MM.1S (cell line): Measurements from ENCODE around the gene MAPK10.

ENCODE experiments used
- DNase-seq: peaks from one replicate; pipeline ENCODE4 v3.0.0-alpha.2; 2015
- H2AFZ ChIP-seq: fragments of 300-600 bp; sonication (generic); 2 replicates; pipeline ENCODE4 v1.6.0; 2016; ENCODE audit warnings: antibody characterized with exemption, low read length
- H3F3A ChIP-seq: fragments of 300-600 bp; sonication (generic); 2 replicates; pipeline ENCODE4 v1.6.1; 2016; ENCODE audit warnings: mild to moderate bottlenecking, antibody characterized with exemption, low read length, moderate library complexity, mixed read lengths; ENCODE audit not compliant: insufficient read depth
- H3K27ac ChIP-seq: fragments of 300-600 bp; sonication (generic); 2 replicates; pipeline ENCODE4 v1.5.1; 2016; ENCODE audit warnings: mild to moderate bottlenecking, low read length
- H3K27me3 ChIP-seq: fragments of 300-600 bp; sonication (generic); replicated peaks from 2 replicates; pipeline ENCODE4 v1.6.0; 2016; ENCODE audit warnings: low read length; ENCODE audit not compliant: insufficient read depth
- H3K36me3 ChIP-seq: fragments of 300-600 bp; sonication (generic); replicated peaks from 2 replicates; pipeline ENCODE4 v1.6.1; 2016; ENCODE audit warnings: mild to moderate bottlenecking, low read length, mixed read lengths; ENCODE audit not compliant: insufficient read depth
- H3K4me1 ChIP-seq: fragments of 300-600 bp; sonication (generic); 2 replicates; pipeline ENCODE4 v1.6.1; 2016; ENCODE audit warnings: low read length, mixed read lengths
- H3K4me2 ChIP-seq: fragments of 300-600 bp; sonication (generic); 2 replicates; pipeline ENCODE4 v1.6.0; 2016; ENCODE audit warnings: low read depth, low read length
- H3K4me3 ChIP-seq: fragments of 300-600 bp; sonication (generic); 2 replicates; pipeline ENCODE4 v1.5.1; 2016; ENCODE audit warnings: low read length, mixed read lengths
- H3K79me2 ChIP-seq: fragments of 300-600 bp; sonication (generic); 2 replicates; pipeline ENCODE4 v1.6.1; 2016; ENCODE audit warnings: mixed run types, low read length, mixed read lengths
- H3K9ac ChIP-seq: fragments of 300-600 bp; sonication (generic); 2 replicates; pipeline ENCODE4 v1.6.1; 2016; ENCODE audit warnings: low read length, mixed read lengths
- H3K9me2 ChIP-seq: fragments of 300-600 bp; sonication (generic); replicated peaks from 2 replicates; pipeline ENCODE4 v1.6.1; 2016; ENCODE audit warnings: mild to moderate bottlenecking, low read length, mixed read lengths; ENCODE audit not compliant: insufficient read depth
- H3K9me3 ChIP-seq: fragments of 300-600 bp; sonication (generic); replicated peaks from 2 replicates; pipeline ENCODE4 v1.6.1; 2016; ENCODE audit warnings: mild to moderate bottlenecking, low read length, mixed read lengths; ENCODE audit not compliant: insufficient read depth
- H4K20me1 ChIP-seq: fragments of 300-600 bp; sonication (generic); 2 replicates; pipeline ENCODE4 v1.6.1; 2016; ENCODE audit warnings: mild to moderate bottlenecking, low read length, moderate library complexity, mixed read lengths; ENCODE audit not compliant: insufficient read depth
- CTCF ChIP-seq: fragments of 300-600 bp; sonication (generic); IDR thresholded peaks from 2 replicates; pipeline ENCODE4 v1.5.1; 2016; ENCODE audit warnings: antibody characterized with exemption, low read length, mixed read lengths
- EZH2 ChIP-seq: fragments of 300-600 bp; sonication (generic); optimal IDR thresholded peaks from 2 replicates; pipeline ENCODE3; 2017; ENCODE audit warnings: low read depth, mild to moderate bottlenecking, antibody characterized with exemption, low read length, mixed read lengths
- EZH2phosphoT487 ChIP-seq: fragments of 300-600 bp; sonication (generic); IDR thresholded peaks from 2 replicates; pipeline ENCODE4 v1.6.1; 2018; ENCODE audit warnings: antibody characterized with exemption, low read length

Gene MAPK10

GRCh38 chr4:86376850-86377249 is 17.0 kb upstream of the MAPK10 start:
- H3K4me2 ChIP-seq: no peak overlapping the region
- 0 out of 2 replicates have a peak, but pooled peaks cover 5% of the 10 kb centered on the region for H3K4me1 ChIP-seq
- no peak for DNase-seq
- H3K9me3 ChIP-seq: no peaks in the 10 kb centered on the region
- no peaks in the 10 kb centered on the region for H3K27me3 ChIP-seq
- no peaks in the 10 kb centered on the region for H4K20me1 ChIP-seq
- no peaks in the 10 kb centered on the region for H3K9me2 ChIP-seq
- no peaks in the 10 kb centered on the region for H3K79me2 ChIP-seq
- H2AFZ ChIP-seq: no peak overlapping the region
- no peak overlapping the region for H3K27ac ChIP-seq
- no peak overlapping the region for H3K4me3 ChIP-seq
- no peaks in the 10 kb centered on the region for H3F3A ChIP-seq
- no peak overlapping the region for H3K9ac ChIP-seq
- no peak for TF ChIP-seq EZH2
- TF ChIP-seq CTCF: no peak
- TF ChIP-seq EZH2phosphoT487: no peak
- H3K36me3 ChIP-seq: no peaks in the 10 kb centered on the region

GRCh38 chr4:86368433-86368832 is 8.6 kb upstream of the MAPK10 start:
- Histone ChIP-seq H3K79me2 (no peaks in the 10 kb centered on the region), H3K27ac (no peak overlapping the region), H3K9ac (no peak overlapping the region)

GRCh38 chr4:86367577-86367976 is 7.7 kb upstream of the MAPK10 start:
- Histone ChIP-seq H3K9me2 (no peaks in the 10 kb centered on the region), H3K9me3 (no peaks in the 10 kb centered on the region), H3F3A (no peaks in the 10 kb centered on the region), H3K36me3 (no peaks in the 10 kb centered on the region), H3K79me2 (no peaks in the 10 kb centered on the region), H4K20me1 (no peaks in the 10 kb centered on the region), H3K4me1 (no peaks in the 10 kb centered on the region), H3K27ac (no peak overlapping the region), H3K4me3 (no peak overlapping the region), H3K9ac (no peak overlapping the region), H3K27me3 (no peaks in the 10 kb centered on the region), H2AFZ (no peak overlapping the region), H3K4me2 (no peak overlapping the region)
- no peak for DNase-seq
- TF ChIP-seq CTCF (no peak), EZH2phosphoT487 (no peak), EZH2 (no peak)

More at GRCh38 chr4:86368433-86368832, 8.6 kb upstream of the MAPK10 start:
- Histone ChIP-seq H3K4me1 (no peaks in the 10 kb centered on the region), H3K27me3 (no peaks in the 10 kb centered on the region), H3K4me2 (no peak overlapping the region), H3F3A (no peaks in the 10 kb centered on the region), H2AFZ (no peak overlapping the region), H3K9me2 (no peaks in the 10 kb centered on the region), H3K9me3 (no peaks in the 10 kb centered on the region), H4K20me1 (no peaks in the 10 kb centered on the region), H3K36me3 (no peaks in the 10 kb centered on the region), H3K4me3 (no peak overlapping the region)
- DNase-seq: no peak
- no peak for TF ChIP-seq CTCF
- no peak for TF ChIP-seq EZH2
- no peak for TF ChIP-seq EZH2phosphoT487
